WERI-Rb-1 (cell line): ENCODE results near the gene DMWD.

Experiments
- DNase-seq: peaks from one replicate; pipeline ENCODE4 v3.0.0-alpha.2; 2020
- H3K27ac ChIP-seq: fragments of 250-450 bp; sonication (Bioruptor Pico); 2 replicates; pipeline ENCODE4 v1.5.1; 2020; ENCODE audit warnings: mild to moderate bottlenecking, moderate library complexity
- H3K27me3 ChIP-seq: fragments of 250-450 bp; sonication (Bioruptor Pico); 2 replicates; pipeline ENCODE4 v1.5.1; 2021; ENCODE audit warnings: mild to moderate bottlenecking, low read depth, moderate library complexity; ENCODE audit not compliant: insufficient read depth, severe bottlenecking
- H3K36me3 ChIP-seq: fragments of 250-450 bp; sonication (Bioruptor Pico); 2 replicates; pipeline ENCODE4 v1.5.1; 2020; ENCODE audit warnings: mild to moderate bottlenecking, moderate library complexity
- H3K4me3 ChIP-seq: 2 replicates; pipeline ENCODE4 v1.5.1; 2011; ENCODE audit warnings: low read depth, mild to moderate bottlenecking, control low read depth, low read length
- H3K9me3 ChIP-seq: fragments of 250-450 bp; sonication (Bioruptor Pico); 2 replicates; pipeline ENCODE4 v1.5.1; 2021; ENCODE audit warnings: mild to moderate bottlenecking, moderate library complexity; ENCODE audit not compliant: severe bottlenecking
- TF ChIP-seq, protein P1 (sequence below): IDR thresholded peaks from 2 replicates; pipeline ENCODE4 v1.5.1; 2011; ENCODE audit warnings: low read depth, mild to moderate bottlenecking, control low read depth, inconsistent platforms, low read length

Gene DMWD

DNA sequence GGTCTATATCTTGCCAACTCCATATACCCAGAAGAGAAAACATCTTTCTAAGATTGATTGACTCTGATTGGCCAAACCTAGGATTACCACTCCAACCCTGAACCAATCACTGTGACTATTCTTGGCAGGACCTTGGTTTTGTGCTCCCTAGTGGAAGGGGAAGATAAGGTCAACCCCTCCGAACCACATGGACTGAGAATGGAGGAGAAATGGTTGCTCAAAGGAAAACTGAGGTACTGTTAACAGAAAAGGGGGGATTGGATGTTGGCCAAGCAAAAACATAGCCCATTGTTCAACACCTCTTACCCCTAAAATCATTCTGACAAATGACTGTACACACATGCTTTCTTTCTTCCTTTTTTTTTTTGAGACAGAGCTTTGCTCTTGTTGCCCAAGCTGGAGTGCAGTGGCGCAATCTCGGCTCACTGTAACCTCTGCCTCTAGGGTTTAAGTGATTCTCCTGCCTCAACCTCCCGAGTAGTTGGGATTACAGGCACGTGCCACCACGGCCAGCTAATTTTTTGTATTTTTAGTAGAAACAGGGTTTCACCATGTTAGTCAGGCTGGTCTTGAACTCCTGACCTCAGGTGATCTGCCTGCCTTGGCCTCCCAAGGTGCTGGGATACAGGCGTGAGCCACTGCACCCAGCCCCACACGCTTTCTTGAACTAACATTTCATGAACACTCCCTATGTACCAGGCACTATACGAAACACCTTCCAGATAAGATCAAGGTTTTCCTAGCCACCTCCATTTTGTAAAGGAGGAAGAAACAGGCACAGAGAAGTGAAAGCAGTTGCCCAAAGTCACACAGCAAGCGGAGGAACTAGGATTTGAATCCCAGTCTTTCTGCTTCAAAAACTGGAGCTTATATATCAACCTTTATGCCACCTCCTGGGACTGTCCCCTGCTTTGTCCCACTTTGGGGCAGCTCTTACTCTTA is 52.9 kb downstream of the DMWD start:
- Histone ChIP-seq H3K27ac (no peak overlapping the region), H3K9me3 (no peaks in the 10 kb centered on the region), H3K36me3 (no peaks in the 10 kb centered on the region), H3K4me3 (no peak overlapping the region), H3K27me3 (no peaks in the 10 kb centered on the region)
- no peak for DNase-seq
- TF ChIP-seq, protein P1, sequence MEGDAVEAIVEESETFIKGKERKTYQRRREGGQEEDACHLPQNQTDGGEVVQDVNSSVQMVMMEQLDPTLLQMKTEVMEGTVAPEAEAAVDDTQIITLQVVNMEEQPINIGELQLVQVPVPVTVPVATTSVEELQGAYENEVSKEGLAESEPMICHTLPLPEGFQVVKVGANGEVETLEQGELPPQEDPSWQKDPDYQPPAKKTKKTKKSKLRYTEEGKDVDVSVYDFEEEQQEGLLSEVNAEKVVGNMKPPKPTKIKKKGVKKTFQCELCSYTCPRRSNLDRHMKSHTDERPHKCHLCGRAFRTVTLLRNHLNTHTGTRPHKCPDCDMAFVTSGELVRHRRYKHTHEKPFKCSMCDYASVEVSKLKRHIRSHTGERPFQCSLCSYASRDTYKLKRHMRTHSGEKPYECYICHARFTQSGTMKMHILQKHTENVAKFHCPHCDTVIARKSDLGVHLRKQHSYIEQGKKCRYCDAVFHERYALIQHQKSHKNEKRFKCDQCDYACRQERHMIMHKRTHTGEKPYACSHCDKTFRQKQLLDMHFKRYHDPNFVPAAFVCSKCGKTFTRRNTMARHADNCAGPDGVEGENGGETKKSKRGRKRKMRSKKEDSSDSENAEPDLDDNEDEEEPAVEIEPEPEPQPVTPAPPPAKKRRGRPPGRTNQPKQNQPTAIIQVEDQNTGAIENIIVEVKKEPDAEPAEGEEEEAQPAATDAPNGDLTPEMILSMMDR: no peak

DNA sequence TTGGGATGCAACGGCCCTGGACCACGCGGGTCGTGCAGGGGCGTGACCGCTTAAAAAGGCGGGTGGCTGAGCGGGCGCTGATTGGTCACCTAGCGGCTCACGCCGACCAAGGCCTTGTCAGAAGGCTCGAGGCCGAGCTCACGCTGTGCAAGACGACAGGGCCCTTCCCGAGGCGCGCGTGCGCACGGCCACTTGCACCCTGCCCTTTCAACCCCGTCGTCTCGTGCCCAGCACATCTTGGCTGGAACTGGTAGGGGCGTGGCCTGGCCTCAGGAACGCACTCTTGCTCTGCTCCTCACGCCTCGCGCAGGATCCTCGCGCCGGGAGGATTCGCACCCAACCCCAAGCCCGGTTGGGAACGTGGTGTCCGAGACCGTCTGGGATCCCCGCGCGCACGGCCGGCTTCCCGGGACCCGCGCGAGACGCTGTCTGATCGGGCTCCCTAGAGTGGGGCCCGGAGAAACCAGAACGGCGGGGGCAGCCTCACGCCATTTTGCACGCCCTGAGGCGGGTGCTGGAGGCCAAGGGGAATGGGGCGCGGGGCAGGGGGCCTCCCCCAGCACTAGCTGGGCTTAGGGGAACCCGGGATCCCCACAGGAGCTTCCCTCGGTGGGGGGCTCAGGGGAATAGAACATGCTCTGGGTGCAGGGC is 59.4 kb downstream of the DMWD start, which contains the start of gene MEIOSIN:
MEIOSIN (plus strand) TSS at position 280 of the 651 bp plus-strand sequence. CDS start 1,938 bp downstream, outside the sequence.
- H3K36me3 ChIP-seq: no peaks in the 10 kb centered on the region
- peaks cover 2% of the 10 kb centered on the region for H3K9me3 ChIP-seq
- DNase-seq: no peak
- TF ChIP-seq, protein P1: no peak
- no peak within 1 kb of the TSS for H3K27ac ChIP-seq
- H3K27me3 ChIP-seq: no peaks in the 10 kb centered on the region
- H3K4me3 ChIP-seq: no peak within 1 kb of the TSS
